ENCODE results near the gene LARP7.

- TF ChIP-seq POLR2A (IDR thresholded peaks at IDR 0.05; ENCODE audit: extremely low read depth, insufficient read length) (peak; percentile 27), CTCF (IDR thresholded peaks at IDR 0.05; ENCODE audit: low read depth, low read length) (peak; percentile 47)
Measured at GRCh38 chr4:112636688-112637551, at the start of gene LARP7, which contains the start of gene ZGRF1.
